Subcutaneous adipose tissue (tissue), 4 donors: Measurements from ENCODE around the gene RASSF4. TPM values are rescaled to one million over a fixed set of nuclear protein-coding genes. Genes with fewer than 3 reads are reported as not detected.

Experiments used
- CTCF ChIP-seq: fragments of 450-650 bp; IDR thresholded peaks from one replicate; pipeline ENCODE4 v1.5.1; 2016; ENCODE audit warnings: low read depth, mild to moderate bottlenecking, control low read depth, antibody characterized with exemption, moderate library complexity
- total RNA-seq, 4 donors: library from RNA; depleted of rRNA; stranded (reverse); fragments of >200 nt; gene quantifications; one replicate each; pipeline ENCODE4 v1.1.0, GENCODE V29; 2016

RASSF4 gene
- total RNA-seq, 4 donors from 2014 or later = 81.0 to 346 (median 156) TPM

GRCh38 chr10:44923611-44924010 lies 36.0 kb upstream of the RASSF4 start:
- no peak for TF ChIP-seq CTCF

- no peak for TF ChIP-seq CTCF
These were observed 35.2 kb upstream of the RASSF4 start for GRCh38 chr10:44924261-44925040.

GRCh38 chr10:44925224-44925623 lies 34.4 kb upstream of the RASSF4 start:
- TF ChIP-seq CTCF = no peak

- TF ChIP-seq CTCF = no peak
These were observed 33.5 kb upstream of the RASSF4 start for GRCh38 chr10:44925811-44926750.

- no peak for TF ChIP-seq CTCF
These were observed 32.8 kb upstream of the RASSF4 start for GRCh38 chr10:44926751-44927351.

GRCh38 chr10:44927352-44927751 lies 32.2 kb upstream of the RASSF4 start:
- TF ChIP-seq CTCF = no peak

- no peak for TF ChIP-seq CTCF
These were observed 31.1 kb upstream of the RASSF4 start for GRCh38 chr10:44928462-44928861.
